ENCODE results near the gene ACVR2A. TPM values are rescaled to one million over a fixed set of nuclear protein-coding genes. Genes with fewer than 3 reads are reported as not detected.

The ACVR2A gene
- total RNA-seq, 1 experiment from 2014 or later = 9.4 TPM

DNA sequence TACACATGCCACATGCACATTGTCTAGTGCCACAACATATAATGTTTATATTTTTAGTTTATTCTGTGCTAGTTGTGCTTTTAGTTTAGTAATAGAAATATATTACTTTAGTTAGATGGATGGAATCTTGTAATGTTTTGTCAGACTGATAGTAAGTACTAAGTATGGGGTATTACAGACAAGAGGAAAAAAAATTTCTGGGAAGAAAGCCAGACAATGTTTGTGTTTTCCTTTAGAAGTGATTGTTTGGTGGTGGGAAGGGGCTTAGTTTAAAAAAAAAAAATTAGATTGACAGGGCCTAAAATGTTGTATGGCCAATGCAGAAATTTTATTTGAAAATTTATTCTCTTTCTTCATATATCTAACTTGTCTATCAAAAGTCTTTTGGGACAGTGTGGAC, 37.8 kb downstream of the ACVR2A start:
- H3K27ac ChIP-seq (ENCODE audit: low read depth, low read length) = no peak overlapping the region
- H3K27me3 ChIP-seq (ENCODE audit: insufficient read depth, low read length) = no peaks in the 10 kb centered on the region
- no peak overlapping the region for H3K9ac ChIP-seq (ENCODE audit: low read length)
- no peaks in the 10 kb centered on the region for H3K36me3 ChIP-seq (ENCODE audit: control insufficient read depth in 1 of 2, insufficient read depth in 2 of 2, low read length in 2 of 2)
- TF ChIP-seq JUND (IDR thresholded peaks at IDR 0.05) (no peak), CEBPB (IDR thresholded peaks at IDR 0.05; ENCODE audit: low read depth) (no peak), SIN3A (IDR thresholded peaks at IDR 0.05; ENCODE audit: low read depth) (no peak), TCF7L2 (IDR thresholded peaks at IDR 0.05; ENCODE audit: borderline replicate concordance, extremely low read depth, insufficient read depth, insufficient read length) (no peak), ELF1 (IDR thresholded peaks at IDR 0.05; ENCODE audit: borderline replicate concordance, low read depth) (no peak), EZH2phosphoT487 (IDR thresholded peaks at IDR 0.05; ENCODE audit: borderline replicate concordance) (no peak), ZNF274 (IDR thresholded peaks at IDR 0.05; ENCODE audit: low read depth, low read length) (no peak), ZFX (IDR thresholded peaks at IDR 0.05) (no peak), EGR1 (IDR thresholded peaks at IDR 0.05; ENCODE audit: low read depth) (no peak), EZH2 (IDR thresholded peaks at IDR 0.05) (no peak), CBX3 (IDR thresholded peaks at IDR 0.05; ENCODE audit: low read depth) (no peak), YY1 (IDR thresholded peaks at IDR 0.05; ENCODE audit: extremely low read depth, insufficient replicate concordance, low read depth, low read length) (no peak), SP1 (IDR thresholded peaks at IDR 0.05; ENCODE audit: low read depth) (no peak), FOSL1 (IDR thresholded peaks at IDR 0.05; ENCODE audit: low read depth) (no peak), POLR2AphosphoS5 (IDR thresholded peaks at IDR 0.05; ENCODE audit: low read depth, low read length) (no peak)
- TF ChIP-seq, protein P1, sequence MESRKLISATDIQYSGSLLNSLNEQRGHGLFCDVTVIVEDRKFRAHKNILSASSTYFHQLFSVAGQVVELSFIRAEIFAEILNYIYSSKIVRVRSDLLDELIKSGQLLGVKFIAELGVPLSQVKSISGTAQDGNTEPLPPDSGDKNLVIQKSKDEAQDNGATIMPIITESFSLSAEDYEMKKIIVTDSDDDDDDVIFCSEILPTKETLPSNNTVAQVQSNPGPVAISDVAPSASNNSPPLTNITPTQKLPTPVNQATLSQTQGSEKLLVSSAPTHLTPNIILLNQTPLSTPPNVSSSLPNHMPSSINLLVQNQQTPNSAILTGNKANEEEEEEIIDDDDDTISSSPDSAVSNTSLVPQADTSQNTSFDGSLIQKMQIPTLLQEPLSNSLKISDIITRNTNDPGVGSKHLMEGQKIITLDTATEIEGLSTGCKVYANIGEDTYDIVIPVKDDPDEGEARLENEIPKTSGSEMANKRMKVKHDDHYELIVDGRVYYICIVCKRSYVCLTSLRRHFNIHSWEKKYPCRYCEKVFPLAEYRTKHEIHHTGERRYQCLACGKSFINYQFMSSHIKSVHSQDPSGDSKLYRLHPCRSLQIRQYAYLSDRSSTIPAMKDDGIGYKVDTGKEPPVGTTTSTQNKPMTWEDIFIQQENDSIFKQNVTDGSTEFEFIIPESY (IDR thresholded peaks at IDR 0.05; ENCODE audit: extremely low read depth, insufficient replicate concordance, low read length) = no peak
- TF ChIP-seq, protein P2, sequence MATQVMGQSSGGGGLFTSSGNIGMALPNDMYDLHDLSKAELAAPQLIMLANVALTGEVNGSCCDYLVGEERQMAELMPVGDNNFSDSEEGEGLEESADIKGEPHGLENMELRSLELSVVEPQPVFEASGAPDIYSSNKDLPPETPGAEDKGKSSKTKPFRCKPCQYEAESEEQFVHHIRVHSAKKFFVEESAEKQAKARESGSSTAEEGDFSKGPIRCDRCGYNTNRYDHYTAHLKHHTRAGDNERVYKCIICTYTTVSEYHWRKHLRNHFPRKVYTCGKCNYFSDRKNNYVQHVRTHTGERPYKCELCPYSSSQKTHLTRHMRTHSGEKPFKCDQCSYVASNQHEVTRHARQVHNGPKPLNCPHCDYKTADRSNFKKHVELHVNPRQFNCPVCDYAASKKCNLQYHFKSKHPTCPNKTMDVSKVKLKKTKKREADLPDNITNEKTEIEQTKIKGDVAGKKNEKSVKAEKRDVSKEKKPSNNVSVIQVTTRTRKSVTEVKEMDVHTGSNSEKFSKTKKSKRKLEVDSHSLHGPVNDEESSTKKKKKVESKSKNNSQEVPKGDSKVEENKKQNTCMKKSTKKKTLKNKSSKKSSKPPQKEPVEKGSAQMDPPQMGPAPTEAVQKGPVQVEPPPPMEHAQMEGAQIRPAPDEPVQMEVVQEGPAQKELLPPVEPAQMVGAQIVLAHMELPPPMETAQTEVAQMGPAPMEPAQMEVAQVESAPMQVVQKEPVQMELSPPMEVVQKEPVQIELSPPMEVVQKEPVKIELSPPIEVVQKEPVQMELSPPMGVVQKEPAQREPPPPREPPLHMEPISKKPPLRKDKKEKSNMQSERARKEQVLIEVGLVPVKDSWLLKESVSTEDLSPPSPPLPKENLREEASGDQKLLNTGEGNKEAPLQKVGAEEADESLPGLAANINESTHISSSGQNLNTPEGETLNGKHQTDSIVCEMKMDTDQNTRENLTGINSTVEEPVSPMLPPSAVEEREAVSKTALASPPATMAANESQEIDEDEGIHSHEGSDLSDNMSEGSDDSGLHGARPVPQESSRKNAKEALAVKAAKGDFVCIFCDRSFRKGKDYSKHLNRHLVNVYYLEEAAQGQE (IDR thresholded peaks at IDR 0.05; ENCODE audit: low read depth) = no peak
- TF ChIP-seq, protein P3, sequence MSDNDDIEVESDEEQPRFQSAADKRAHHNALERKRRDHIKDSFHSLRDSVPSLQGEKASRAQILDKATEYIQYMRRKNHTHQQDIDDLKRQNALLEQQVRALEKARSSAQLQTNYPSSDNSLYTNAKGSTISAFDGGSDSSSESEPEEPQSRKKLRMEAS (IDR thresholded peaks at IDR 0.05) = no peak
- TF ChIP-seq, protein P4, sequence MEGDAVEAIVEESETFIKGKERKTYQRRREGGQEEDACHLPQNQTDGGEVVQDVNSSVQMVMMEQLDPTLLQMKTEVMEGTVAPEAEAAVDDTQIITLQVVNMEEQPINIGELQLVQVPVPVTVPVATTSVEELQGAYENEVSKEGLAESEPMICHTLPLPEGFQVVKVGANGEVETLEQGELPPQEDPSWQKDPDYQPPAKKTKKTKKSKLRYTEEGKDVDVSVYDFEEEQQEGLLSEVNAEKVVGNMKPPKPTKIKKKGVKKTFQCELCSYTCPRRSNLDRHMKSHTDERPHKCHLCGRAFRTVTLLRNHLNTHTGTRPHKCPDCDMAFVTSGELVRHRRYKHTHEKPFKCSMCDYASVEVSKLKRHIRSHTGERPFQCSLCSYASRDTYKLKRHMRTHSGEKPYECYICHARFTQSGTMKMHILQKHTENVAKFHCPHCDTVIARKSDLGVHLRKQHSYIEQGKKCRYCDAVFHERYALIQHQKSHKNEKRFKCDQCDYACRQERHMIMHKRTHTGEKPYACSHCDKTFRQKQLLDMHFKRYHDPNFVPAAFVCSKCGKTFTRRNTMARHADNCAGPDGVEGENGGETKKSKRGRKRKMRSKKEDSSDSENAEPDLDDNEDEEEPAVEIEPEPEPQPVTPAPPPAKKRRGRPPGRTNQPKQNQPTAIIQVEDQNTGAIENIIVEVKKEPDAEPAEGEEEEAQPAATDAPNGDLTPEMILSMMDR (IDR thresholded peaks at IDR 0.05 in 2 of 3, conservative IDR thresholded peaks at IDR 0.05 in 1 of 3; ENCODE audit: borderline replicate concordance in 1 of 3, insufficient read depth in 1 of 3, low read depth in 2 of 3, low read length in 2 of 3) = no peak
- TF ChIP-seq, protein P5, sequence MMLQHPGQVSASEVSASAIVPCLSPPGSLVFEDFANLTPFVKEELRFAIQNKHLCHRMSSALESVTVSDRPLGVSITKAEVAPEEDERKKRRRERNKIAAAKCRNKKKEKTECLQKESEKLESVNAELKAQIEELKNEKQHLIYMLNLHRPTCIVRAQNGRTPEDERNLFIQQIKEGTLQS (IDR thresholded peaks at IDR 0.05) = no peak
- ATAC-seq = no peak
- H2AFZ ChIP-seq (ENCODE audit: low read depth, low read length, poor library complexity, severe bottlenecking) = no peak overlapping the region
- RAD21 ChIA-PET (ENCODE audit: low non-redundant PET in 1 of 2, low total read pairs in 2 of 2, uncharacterized antibody in 2 of 2, unreplicated experiment in 2 of 2) = no interaction called here
- no peak overlapping the region for H3K4me3 ChIP-seq (replicated peaks in 1 of 2; ENCODE audit: low read depth in 1 of 2, low read length in 2 of 2)
- peaks cover 3% of the 10 kb centered on the region; the same call in 1 of the 2 replicates for H3K79me2 ChIP-seq (ENCODE audit: insufficient read depth, low read length)
- no peak overlapping the region for H3K4me2 ChIP-seq (ENCODE audit: low read length)
- no peaks in the 10 kb centered on the region for H3K9me2 ChIP-seq (ENCODE audit: insufficient read depth)
- no peaks in the 10 kb centered on the region; the same call in 1 of the 2 replicates for H4K20me1 ChIP-seq (ENCODE audit: insufficient read depth)
- intact Hi-C loops (cut with micrococcal nuclease) = no loop called here
- H3K9me3 ChIP-seq (ENCODE audit: control insufficient read depth in 1 of 2, insufficient read depth in 1 of 2, low read depth in 1 of 2, low read length in 2 of 2) = no peaks in the 10 kb centered on the region
- CTCF ChIA-PET = no interaction called here
- POLR2A ChIA-PET = no interaction called here
- no peak for DNase-seq (ENCODE audit: low read depth, low spot score)
- no TSS peak for BruUV-seq (replicated peaks)
- H3K4me1 ChIP-seq (ENCODE audit: control insufficient read depth in 1 of 2, insufficient read depth in 2 of 2, low read length in 2 of 2) = no peaks in the 10 kb centered on the region
